ENCODE data around the gene ADAMTS12. TPM values are rescaled to one million over a fixed set of nuclear protein-coding genes. Genes with fewer than 3 reads are reported as not detected.

ADAMTS12 gene
- total and polyA plus RNA-seq, 8 donors: 0.31 to 4.2 (median 0.40) TPM

- no peaks in the 10 kb centered on the region for H3K9me3 ChIP-seq
- FAIRE-seq (no peak), DNase-seq (no peak), ATAC-seq (no peak)
- H3K4me3 ChIP-seq: no peak overlapping the region
- intact Hi-C loops (cut with DNase I): no loop called here
- no peak for TF ChIP-seq CTCF (IDR thresholded peaks at IDR 0.05)
- H3K36me3 ChIP-seq: no peaks in the 10 kb centered on the region
- H3K27me3 ChIP-seq: no peaks in the 10 kb centered on the region
- WGBS, 2 donors: 59 to 66% methylated on average over 2 of the region's 2 CpGs
- H3K27ac ChIP-seq: no peak overlapping the region
- H3K4me1 ChIP-seq: no peaks in the 10 kb centered on the region
Observed at GRCh38 chr5:33834334-33834733, 57.5 kb downstream of the ADAMTS12 start.

GRCh38 chr5:33833237-33833575 is 58.6 kb downstream of the ADAMTS12 start:
- intact Hi-C loops (cut with DNase I): no loop called here
- ATAC-seq: no peak
- no peak for FAIRE-seq

GRCh38 chr5:33832404-33833236 is 59.2 kb downstream of the ADAMTS12 start:
- H3K27ac ChIP-seq: no peak overlapping the region
- FAIRE-seq (no peak), ATAC-seq (no peak), DNase-seq (no peak)
- no peaks in the 10 kb centered on the region for H3K4me1 ChIP-seq
- H3K36me3 ChIP-seq: no peaks in the 10 kb centered on the region
- no peaks in the 10 kb centered on the region for H3K27me3 ChIP-seq
- TF ChIP-seq CTCF (IDR thresholded peaks at IDR 0.05): no peak
- no peaks in the 10 kb centered on the region for H3K9me3 ChIP-seq
- intact Hi-C loops (cut with DNase I): no loop called here
- no peak overlapping the region for H3K4me3 ChIP-seq
- WGBS, 2 donors: 58 to 70% methylated on average over 7 of the region's 7 CpGs

More at GRCh38 chr5:33833237-33833575, 58.6 kb downstream of the ADAMTS12 start:
- DNase-seq: no peak
- no peaks in the 10 kb centered on the region for H3K36me3 ChIP-seq
- no peak overlapping the region for H3K4me3 ChIP-seq
- no peaks in the 10 kb centered on the region for H3K4me1 ChIP-seq
- H3K27me3 ChIP-seq: no peaks in the 10 kb centered on the region
- H3K27ac ChIP-seq: no peak overlapping the region
- no peak for TF ChIP-seq CTCF (IDR thresholded peaks at IDR 0.05)
- 16 to 19% methylated on average over 1 of the region's 1 CpG for WGBS, 2 donors
- H3K9me3 ChIP-seq: no peaks in the 10 kb centered on the region

- Histone ChIP-seq H3K27me3 (no peaks in the 10 kb centered on the region), H3K36me3 (no peaks in the 10 kb centered on the region), H3K9me3 (no peaks in the 10 kb centered on the region), H3K27ac (no peak overlapping the region), H3K4me3 (no peak overlapping the region), H3K4me1 (no peaks in the 10 kb centered on the region)
- DNase-seq (no peak), FAIRE-seq (no peak), ATAC-seq (no peak)
- intact Hi-C loops (cut with DNase I): no loop called here
- 78 to 83% methylated on average over 1 of the region's 1 CpG for WGBS, 2 donors
- no peak for TF ChIP-seq CTCF (IDR thresholded peaks at IDR 0.05)
Observed at GRCh38 chr5:33831041-33831440, 60.7 kb downstream of the ADAMTS12 start.

GRCh38 chr5:33829430-33829829 is 62.4 kb downstream of the ADAMTS12 start:
- DNase-seq (no peak), FAIRE-seq (no peak), ATAC-seq (no peak)
- Histone ChIP-seq H3K4me1 (no peaks in the 10 kb centered on the region), H3K27me3 (no peaks in the 10 kb centered on the region), H3K4me3 (no peak overlapping the region), H3K9me3 (no peaks in the 10 kb centered on the region), H3K27ac (no peak overlapping the region), H3K36me3 (no peaks in the 10 kb centered on the region)
- 56 to 59% methylated on average over 1 of the region's 1 CpG for WGBS, 2 donors
- intact Hi-C loops (cut with DNase I): no loop called here
- no peak for TF ChIP-seq CTCF (IDR thresholded peaks at IDR 0.05)
